HEK293T (cell line): ENCODE data around the gene TMEM72.

Experiments
- BHLHE40 ChIP-seq: fragments of 450-650 bp; IDR thresholded peaks from 2 replicates; pipeline ENCODE4 v1.6.1; 2016; ENCODE audit warnings: mild to moderate bottlenecking, moderate library complexity, borderline replicate concordance
- CTBP1 ChIP-seq: fragments of 450-650 bp; IDR thresholded peaks from 2 replicates; pipeline ENCODE4 v1.6.1; 2016; ENCODE audit warnings: borderline replicate concordance
- FOXM1 ChIP-seq: fragments of 450-650 bp; IDR thresholded peaks from 2 replicates; pipeline ENCODE4 v1.6.1; 2017; ENCODE audit warnings: mild to moderate bottlenecking, borderline replicate concordance
- HDGF ChIP-seq: fragments of 450-650 bp; IDR thresholded peaks from 2 replicates; pipeline ENCODE4 v1.6.1; 2017; ENCODE audit warnings: antibody characterized with exemption, borderline replicate concordance
- PKNOX1 ChIP-seq: fragments of 450-650 bp; IDR thresholded peaks from 2 replicates; pipeline ENCODE4 v1.6.1; 2016
- SP1 ChIP-seq: fragments of 450-650 bp; IDR thresholded peaks from 2 replicates; pipeline ENCODE4 v1.6.1; 2017
- SUZ12 ChIP-seq: fragments of 450-650 bp; IDR thresholded peaks from 2 replicates; pipeline ENCODE4 v1.6.1; 2016; ENCODE audit warnings: mild to moderate bottlenecking

- TF ChIP-seq SUZ12: no peak
- no peak for TF ChIP-seq PKNOX1
- TF ChIP-seq HDGF: no peak
- no peak for TF ChIP-seq CTBP1
- no peak for TF ChIP-seq BHLHE40
- no peak for TF ChIP-seq SP1
- no peak for TF ChIP-seq FOXM1
Measured at GRCh38 chr10:44922796-44923545, 11.8 kb downstream of the TMEM72 start.
